Measurements from ENCODE around the gene SLC16A7. TPM values are rescaled to one million over a fixed set of nuclear protein-coding genes. Genes with fewer than 3 reads are reported as not detected.

The SLC16A7 gene, protein sequence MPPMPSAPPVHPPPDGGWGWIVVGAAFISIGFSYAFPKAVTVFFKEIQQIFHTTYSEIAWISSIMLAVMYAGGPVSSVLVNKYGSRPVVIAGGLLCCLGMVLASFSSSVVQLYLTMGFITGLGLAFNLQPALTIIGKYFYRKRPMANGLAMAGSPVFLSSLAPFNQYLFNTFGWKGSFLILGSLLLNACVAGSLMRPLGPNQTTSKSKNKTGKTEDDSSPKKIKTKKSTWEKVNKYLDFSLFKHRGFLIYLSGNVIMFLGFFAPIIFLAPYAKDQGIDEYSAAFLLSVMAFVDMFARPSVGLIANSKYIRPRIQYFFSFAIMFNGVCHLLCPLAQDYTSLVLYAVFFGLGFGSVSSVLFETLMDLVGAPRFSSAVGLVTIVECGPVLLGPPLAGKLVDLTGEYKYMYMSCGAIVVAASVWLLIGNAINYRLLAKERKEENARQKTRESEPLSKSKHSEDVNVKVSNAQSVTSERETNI
- polyA plus RNA-seq (2.3 and 4.0 TPM in 2 replicates), polyA minus RNA-seq (9.0 and 20.8 TPM in 2 replicates)

DNA sequence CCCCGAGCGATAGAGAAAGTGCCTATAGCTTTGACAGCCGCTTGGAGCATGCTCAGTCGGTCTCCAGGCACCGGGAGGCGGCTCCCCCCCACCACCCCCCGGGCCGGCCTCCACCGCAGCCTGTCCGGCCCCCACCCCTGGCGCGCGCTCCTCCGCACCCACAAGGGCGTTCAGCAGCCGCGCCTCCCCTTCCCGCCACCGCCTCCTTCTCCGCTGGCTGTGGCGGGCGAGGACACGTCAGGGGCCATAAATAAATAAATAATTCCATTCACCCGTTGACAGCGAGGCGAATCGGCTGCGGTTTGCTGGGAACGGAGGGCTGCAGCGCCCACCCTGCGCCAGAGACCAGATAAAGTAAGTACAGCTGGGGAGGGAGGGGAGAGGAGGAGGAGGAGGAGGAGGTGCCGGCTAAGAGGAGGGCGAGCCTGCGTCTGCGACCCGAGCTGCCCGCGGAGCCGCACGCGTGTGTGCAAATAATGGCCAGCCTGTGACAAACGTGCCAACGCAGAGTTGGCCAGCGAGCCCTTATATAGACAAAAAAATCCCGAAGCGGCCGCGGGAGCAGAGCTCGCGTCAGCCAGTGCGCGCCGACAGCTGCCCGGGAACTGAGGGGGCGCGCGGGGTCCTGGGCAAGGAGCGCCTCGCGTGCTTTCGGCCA is at the start of gene SLC16A7:
Gene SLC16A7 (plus strand): TSS at position 147 of the 658 bp plus-strand sequence. CDS start 108,773 bp downstream, outside the sequence.
- no peaks in the 10 kb centered on the region for H3K79me2 ChIP-seq (replicated peaks; ENCODE audit: insufficient read depth, low read length)
- peak within 1 kb of the TSS; percentile 67 for H3K27ac ChIP-seq (ENCODE audit: low read length)
- peak within 1 kb of the TSS; percentile 75 for H3K9ac ChIP-seq (ENCODE audit: low read length)
- H2AFZ ChIP-seq (ENCODE audit: low read depth, low read length): peak within 1 kb of the TSS; percentile 81
- peak within 1 kb of the TSS; percentile 40 for H3K4me2 ChIP-seq (ENCODE audit: low read length)
- H3K36me3 ChIP-seq (ENCODE audit: insufficient read depth, low read length): no peaks in the 10 kb centered on the region
- no peaks in the 10 kb centered on the region for H3K9me3 ChIP-seq (ENCODE audit: low read length)
- H3K4me3 ChIP-seq (ENCODE audit: low read length): peak within 1 kb of the TSS; percentile 79
- no peaks in the 10 kb centered on the region for H4K20me1 ChIP-seq (ENCODE audit: insufficient read depth)
- H3K27me3 ChIP-seq (ENCODE audit: insufficient read depth, low read depth, low read length): no peaks in the 10 kb centered on the region
- H3F3A ChIP-seq (ENCODE audit: insufficient read depth, low read length, poor library complexity, severe bottlenecking): no peaks in the 10 kb centered on the region
- TF ChIP-seq SMC3 (conservative IDR thresholded peaks at IDR 0.05; ENCODE audit: poor library complexity) (peak; percentile 58), EP300 (conservative IDR thresholded peaks at IDR 0.05; ENCODE audit: poor library complexity, severe bottlenecking) (peak; percentile 40), RAD21 (conservative IDR thresholded peaks at IDR 0.05) (peak; percentile 63), MXI1 (conservative IDR thresholded peaks at IDR 0.05; ENCODE audit: poor library complexity, severe bottlenecking) (no peak), EZH2 (IDR thresholded peaks at IDR 0.05; ENCODE audit: borderline replicate concordance, insufficient read depth, low read length, poor library complexity, severe bottlenecking) (no peak), POLR2AphosphoS5 (IDR thresholded peaks at IDR 0.05) (peak; percentile 63), TAF1 (IDR thresholded peaks at IDR 0.05; ENCODE audit: low read depth) (peak; percentile 100)
- TF ChIP-seq, protein P1, sequence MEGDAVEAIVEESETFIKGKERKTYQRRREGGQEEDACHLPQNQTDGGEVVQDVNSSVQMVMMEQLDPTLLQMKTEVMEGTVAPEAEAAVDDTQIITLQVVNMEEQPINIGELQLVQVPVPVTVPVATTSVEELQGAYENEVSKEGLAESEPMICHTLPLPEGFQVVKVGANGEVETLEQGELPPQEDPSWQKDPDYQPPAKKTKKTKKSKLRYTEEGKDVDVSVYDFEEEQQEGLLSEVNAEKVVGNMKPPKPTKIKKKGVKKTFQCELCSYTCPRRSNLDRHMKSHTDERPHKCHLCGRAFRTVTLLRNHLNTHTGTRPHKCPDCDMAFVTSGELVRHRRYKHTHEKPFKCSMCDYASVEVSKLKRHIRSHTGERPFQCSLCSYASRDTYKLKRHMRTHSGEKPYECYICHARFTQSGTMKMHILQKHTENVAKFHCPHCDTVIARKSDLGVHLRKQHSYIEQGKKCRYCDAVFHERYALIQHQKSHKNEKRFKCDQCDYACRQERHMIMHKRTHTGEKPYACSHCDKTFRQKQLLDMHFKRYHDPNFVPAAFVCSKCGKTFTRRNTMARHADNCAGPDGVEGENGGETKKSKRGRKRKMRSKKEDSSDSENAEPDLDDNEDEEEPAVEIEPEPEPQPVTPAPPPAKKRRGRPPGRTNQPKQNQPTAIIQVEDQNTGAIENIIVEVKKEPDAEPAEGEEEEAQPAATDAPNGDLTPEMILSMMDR (IDR thresholded peaks at IDR 0.05; ENCODE audit: poor library complexity, severe bottlenecking): peak; percentile 70
- TF ChIP-seq, protein P2, sequence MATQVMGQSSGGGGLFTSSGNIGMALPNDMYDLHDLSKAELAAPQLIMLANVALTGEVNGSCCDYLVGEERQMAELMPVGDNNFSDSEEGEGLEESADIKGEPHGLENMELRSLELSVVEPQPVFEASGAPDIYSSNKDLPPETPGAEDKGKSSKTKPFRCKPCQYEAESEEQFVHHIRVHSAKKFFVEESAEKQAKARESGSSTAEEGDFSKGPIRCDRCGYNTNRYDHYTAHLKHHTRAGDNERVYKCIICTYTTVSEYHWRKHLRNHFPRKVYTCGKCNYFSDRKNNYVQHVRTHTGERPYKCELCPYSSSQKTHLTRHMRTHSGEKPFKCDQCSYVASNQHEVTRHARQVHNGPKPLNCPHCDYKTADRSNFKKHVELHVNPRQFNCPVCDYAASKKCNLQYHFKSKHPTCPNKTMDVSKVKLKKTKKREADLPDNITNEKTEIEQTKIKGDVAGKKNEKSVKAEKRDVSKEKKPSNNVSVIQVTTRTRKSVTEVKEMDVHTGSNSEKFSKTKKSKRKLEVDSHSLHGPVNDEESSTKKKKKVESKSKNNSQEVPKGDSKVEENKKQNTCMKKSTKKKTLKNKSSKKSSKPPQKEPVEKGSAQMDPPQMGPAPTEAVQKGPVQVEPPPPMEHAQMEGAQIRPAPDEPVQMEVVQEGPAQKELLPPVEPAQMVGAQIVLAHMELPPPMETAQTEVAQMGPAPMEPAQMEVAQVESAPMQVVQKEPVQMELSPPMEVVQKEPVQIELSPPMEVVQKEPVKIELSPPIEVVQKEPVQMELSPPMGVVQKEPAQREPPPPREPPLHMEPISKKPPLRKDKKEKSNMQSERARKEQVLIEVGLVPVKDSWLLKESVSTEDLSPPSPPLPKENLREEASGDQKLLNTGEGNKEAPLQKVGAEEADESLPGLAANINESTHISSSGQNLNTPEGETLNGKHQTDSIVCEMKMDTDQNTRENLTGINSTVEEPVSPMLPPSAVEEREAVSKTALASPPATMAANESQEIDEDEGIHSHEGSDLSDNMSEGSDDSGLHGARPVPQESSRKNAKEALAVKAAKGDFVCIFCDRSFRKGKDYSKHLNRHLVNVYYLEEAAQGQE (IDR thresholded peaks at IDR 0.05; ENCODE audit: borderline replicate concordance): peak; percentile 99
- H3K9me2 ChIP-seq (ENCODE audit: insufficient read depth, low read length): no peaks in the 10 kb centered on the region

DNA sequence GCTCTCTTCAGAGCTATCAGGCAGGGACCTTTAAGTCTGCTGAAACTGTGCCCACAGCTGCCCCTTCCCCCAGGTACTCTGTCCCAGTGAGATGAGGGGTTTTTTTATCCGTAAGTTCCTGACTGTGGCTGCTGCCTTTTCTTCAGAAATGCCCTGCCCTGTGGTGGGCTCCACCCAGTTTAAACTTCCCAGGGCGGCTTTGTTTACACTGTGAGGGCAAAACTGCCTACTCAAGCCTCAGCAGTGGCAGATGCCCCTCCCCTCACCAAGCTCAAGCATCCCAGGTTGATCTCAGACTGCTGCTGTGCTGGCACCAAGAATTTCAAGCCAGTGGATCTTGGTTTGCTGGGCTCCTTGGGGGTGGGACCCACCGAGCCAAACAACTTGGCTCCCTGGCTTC is 46.9 kb upstream of the SLC16A7 start:
- Histone ChIP-seq H2AFZ (ENCODE audit: low read depth, low read length) (no peak overlapping the region), H3K27ac (ENCODE audit: low read length) (no peak overlapping the region), H4K20me1 (ENCODE audit: insufficient read depth) (no peaks in the 10 kb centered on the region), H3K4me3 (ENCODE audit: low read length) (no peak overlapping the region), H3F3A (ENCODE audit: insufficient read depth, low read length, poor library complexity, severe bottlenecking) (no peaks in the 10 kb centered on the region), H3K27me3 (ENCODE audit: insufficient read depth, low read depth, low read length) (no peaks in the 10 kb centered on the region), H3K9me3 (ENCODE audit: low read length) (no peaks in the 10 kb centered on the region), H3K79me2 (replicated peaks; ENCODE audit: insufficient read depth, low read length) (no peaks in the 10 kb centered on the region), H3K4me2 (ENCODE audit: low read length) (no peak overlapping the region), H3K9ac (ENCODE audit: low read length) (no peak overlapping the region), H3K36me3 (ENCODE audit: insufficient read depth, low read length) (no peaks in the 10 kb centered on the region), H3K9me2 (ENCODE audit: insufficient read depth, low read length) (no peaks in the 10 kb centered on the region)
- TF ChIP-seq, protein P2 (IDR thresholded peaks at IDR 0.05; ENCODE audit: borderline replicate concordance): no peak
- TF ChIP-seq RAD21 (conservative IDR thresholded peaks at IDR 0.05): no peak
